Activated CD8-positive, alpha-beta memory T cell treated with anti-CD3 and anti-CD28 coated beads, Interleukin-2, amount 10 ng/mL, durations not matched to agents 7 days and 5 days (primary cell): ENCODE results near the gene WNK2. TPM values are rescaled to one million over a fixed set of nuclear protein-coding genes. Genes with fewer than 3 reads are reported as not detected.

Source experiments
- ATAC-seq: fragments of 150-1000 bp; cut with Tn5 transposase; one replicate; pipeline ENCODE4 v1.10.0; 2021; ENCODE audit warnings: moderate library complexity
- CTCF ChIA-PET: fragments of 350-600 bp; sonication (Branson Sonifier 250); formaldehyde crosslinking; loops from one replicate; lab custom pipeline; 2021; ENCODE audit warnings: antibody characterized with exemption; lab: Charles Lee
- DNase-seq: peaks from one replicate; pipeline ENCODE4 v3.0.0-alpha.2; 2020
- H3K27ac Mint-ChIP-seq: one replicate; pipeline ENCODE4 v1.8.0; 2021; ENCODE audit warnings: mild to moderate bottlenecking, mixed read lengths
- H3K27me3 Mint-ChIP-seq: one replicate; pipeline ENCODE4 v1.8.0; 2021; ENCODE audit warnings: mixed read lengths
- H3K36me3 Mint-ChIP-seq: one replicate; pipeline ENCODE4 v1.8.0; 2021; ENCODE audit warnings: mild to moderate bottlenecking, mixed read lengths
- H3K4me1 Mint-ChIP-seq: one replicate; pipeline ENCODE4 v1.8.0; 2021; ENCODE audit warnings: mixed read lengths
- H3K4me3 Mint-ChIP-seq: one replicate; pipeline ENCODE4 v1.8.0; 2021; ENCODE audit warnings: mild to moderate bottlenecking, moderate library complexity, mixed read lengths
- H3K9me3 Mint-ChIP-seq: one replicate; pipeline ENCODE4 v1.8.0; 2022; ENCODE audit warnings: low read depth, mixed read lengths
- total RNA-seq, 2 experiments: library from RNA; stranded (reverse); gene quantifications; one replicate each; pipeline ENCODE4 v1.2.3, GENCODE V29; 2021

The WNK2 gene
- total RNA-seq, 2 experiments from 2014 or later = not detected

- Mint-ChIP-seq H3K4me3 (no peak overlapping the region), H3K4me1 (peaks cover 7% of the 10 kb centered on the region), H3K27me3 (no peaks in the 10 kb centered on the region), H3K36me3 (no peaks in the 10 kb centered on the region), H3K9me3 (peaks cover 6% of the 10 kb centered on the region), H3K27ac (no peak overlapping the region)
- CTCF ChIA-PET = no interaction called here
- DNase-seq (no peak), ATAC-seq (no peak)
These were observed 20.6 kb downstream of the WNK2 start for GRCh38 chr9:93204470-93205043.

GRCh38 chr9:93205045-93205768 lies 21.3 kb downstream of the WNK2 start:
- Mint-ChIP-seq H3K4me3 (no peak overlapping the region), H3K9me3 (peaks cover 6% of the 10 kb centered on the region), H3K27ac (no peak overlapping the region), H3K4me1 (peaks cover 7% of the 10 kb centered on the region), H3K36me3 (no peaks in the 10 kb centered on the region), H3K27me3 (no peaks in the 10 kb centered on the region)
- ATAC-seq (peak; percentile 58), DNase-seq (no peak)
- CTCF ChIA-PET = no interaction called here

GRCh38 chr9:93205896-93206575 lies 22.1 kb downstream of the WNK2 start:
- no peak for ATAC-seq
- no peaks in the 10 kb centered on the region for H3K27me3 Mint-ChIP-seq

GRCh38 chr9:93206576-93207155 lies 22.7 kb downstream of the WNK2 start:
- H3K4me1 Mint-ChIP-seq = peaks cover 7% of the 10 kb centered on the region
- ATAC-seq = no peak

More at GRCh38 chr9:93205896-93206575, 22.1 kb downstream of the WNK2 start:
- Mint-ChIP-seq H3K4me1 (peaks cover 7% of the 10 kb centered on the region), H3K27ac (no peak overlapping the region), H3K4me3 (no peak overlapping the region), H3K36me3 (no peaks in the 10 kb centered on the region), H3K9me3 (peaks cover 6% of the 10 kb centered on the region)
- no peak for DNase-seq
- CTCF ChIA-PET = no interaction called here

GRCh38 chr9:93207326-93207814 lies 23.4 kb downstream of the WNK2 start:
- Mint-ChIP-seq H3K27me3 (no peaks in the 10 kb centered on the region), H3K4me3 (no peak overlapping the region), H3K27ac (no peak overlapping the region), H3K36me3 (no peaks in the 10 kb centered on the region), H3K4me1 (peaks cover 7% of the 10 kb centered on the region), H3K9me3 (peaks cover 6% of the 10 kb centered on the region)
- CTCF ChIA-PET = no interaction called here
- ATAC-seq (no peak), DNase-seq (no peak)

More at GRCh38 chr9:93206576-93207155, 22.7 kb downstream of the WNK2 start:
- Mint-ChIP-seq H3K36me3 (no peaks in the 10 kb centered on the region), H3K9me3 (peaks cover 6% of the 10 kb centered on the region), H3K4me3 (no peak overlapping the region), H3K27ac (no peak overlapping the region), H3K27me3 (no peaks in the 10 kb centered on the region)
- CTCF ChIA-PET = no interaction called here
- DNase-seq = no peak

- H3K27ac Mint-ChIP-seq = no peak overlapping the region
- no peaks in the 10 kb centered on the region for H3K36me3 Mint-ChIP-seq
- ATAC-seq (no peak), DNase-seq (no peak)
- no peaks in the 10 kb centered on the region for H3K27me3 Mint-ChIP-seq
- CTCF ChIA-PET = no interaction called here
- peaks cover 6% of the 10 kb centered on the region for H3K9me3 Mint-ChIP-seq
- no peak overlapping the region for H3K4me3 Mint-ChIP-seq
- peaks cover 7% of the 10 kb centered on the region for H3K4me1 Mint-ChIP-seq
These were observed 24.2 kb downstream of the WNK2 start for GRCh38 chr9:93207860-93208734.

- CTCF ChIA-PET = no interaction called here
- ATAC-seq (no peak), DNase-seq (no peak)
- Mint-ChIP-seq H3K4me3 (no peak overlapping the region), H3K4me1 (peaks cover 7% of the 10 kb centered on the region), H3K9me3 (peaks cover 6% of the 10 kb centered on the region), H3K27me3 (no peaks in the 10 kb centered on the region), H3K36me3 (no peaks in the 10 kb centered on the region), H3K27ac (no peak overlapping the region)
These were observed 25.2 kb downstream of the WNK2 start for GRCh38 chr9:93209097-93209496.

GRCh38 chr9:93209576-93210323 lies 25.8 kb downstream of the WNK2 start:
- Mint-ChIP-seq H3K36me3 (no peaks in the 10 kb centered on the region), H3K27me3 (no peaks in the 10 kb centered on the region), H3K9me3 (peaks cover 6% of the 10 kb centered on the region), H3K4me3 (no peak overlapping the region), H3K4me1 (peaks cover 3% of the 10 kb centered on the region), H3K27ac (no peak overlapping the region)
- ATAC-seq (no peak), DNase-seq (no peak)
- CTCF ChIA-PET = no interaction called here

GRCh38 chr9:93210324-93210973 lies 26.5 kb downstream of the WNK2 start:
- CTCF ChIA-PET = no interaction called here
- ATAC-seq (no peak), DNase-seq (no peak)
- Mint-ChIP-seq H3K36me3 (no peaks in the 10 kb centered on the region), H3K4me3 (no peak overlapping the region), H3K27ac (no peak overlapping the region), H3K9me3 (peaks cover 6% of the 10 kb centered on the region), H3K27me3 (no peaks in the 10 kb centered on the region), H3K4me1 (no peaks in the 10 kb centered on the region)

GRCh38 chr9:93210974-93211653 lies 27.2 kb downstream of the WNK2 start:
- Mint-ChIP-seq H3K4me1 (no peaks in the 10 kb centered on the region), H3K27ac (no peak overlapping the region), H3K36me3 (no peaks in the 10 kb centered on the region), H3K4me3 (no peak overlapping the region), H3K27me3 (peaks cover 2% of the 10 kb centered on the region), H3K9me3 (peaks cover 6% of the 10 kb centered on the region)
- DNase-seq (no peak), ATAC-seq (no peak)
- CTCF ChIA-PET = no interaction called here

- Mint-ChIP-seq H3K9me3 (peaks cover 6% of the 10 kb centered on the region), H3K4me1 (no peaks in the 10 kb centered on the region), H3K36me3 (no peaks in the 10 kb centered on the region), H3K27ac (no peak overlapping the region), H3K27me3 (peaks cover 2% of the 10 kb centered on the region), H3K4me3 (no peak overlapping the region)
- DNase-seq (no peak), ATAC-seq (no peak)
- CTCF ChIA-PET = no interaction called here
These were observed 27.7 kb downstream of the WNK2 start for GRCh38 chr9:93211654-93212001.

- Mint-ChIP-seq H3K9me3 (peaks cover 6% of the 10 kb centered on the region), H3K4me3 (no peak overlapping the region), H3K27me3 (peaks cover 2% of the 10 kb centered on the region), H3K4me1 (no peaks in the 10 kb centered on the region), H3K27ac (no peak overlapping the region), H3K36me3 (no peaks in the 10 kb centered on the region)
- DNase-seq = no peak
- CTCF ChIA-PET = no interaction called here
- no peak for ATAC-seq
These were observed 28.5 kb downstream of the WNK2 start for GRCh38 chr9:93212409-93212808.
